Gastroesophageal sphincter (tissue), 4 donors: ENCODE results near the gene HOXB6. TPM values are rescaled to one million over a fixed set of nuclear protein-coding genes. Genes with fewer than 3 reads are reported as not detected.
A peak's percentile ranks its signal among the peaks of the same experiment; 100 is the strongest.

Experiments used
- ATAC-seq: fragments of 150-250 bp; one replicate; pipeline ENCODE4 v1.9.1; 2016; ENCODE audit warnings: mild to moderate bottlenecking, moderate library complexity
- H3K27ac ChIP-seq, 4 donors: fragments of 200-600 bp; sonication (generic) in 3 of 4; 1 replicate in 3 of 4; 2 replicates in 1 of 4; pipeline ENCODE4 v1.5.1; 2016 to 2019
- H3K27me3 ChIP-seq: fragments of 200-600 bp; sonication (generic); one replicate; pipeline ENCODE4 v1.5.1; 2019
- H3K36me3 ChIP-seq, 2 donors: fragments of 200-600 bp; sonication (generic); one replicate each; pipeline ENCODE4 v1.5.1; 2019; ENCODE audit warnings: control low read depth in 1 of 2
- H3K4me1 ChIP-seq, 3 donors: fragments of 200-600 bp; sonication (generic); 1 replicate in 2 of 3; 2 replicates in 1 of 3; pipeline ENCODE4 v1.5.1; 2016 to 2019; ENCODE audit warnings: control low read depth in 2 of 3
- H3K4me3 ChIP-seq, 2 donors: fragments of 200-600 bp; sonication (generic); one replicate each; pipeline ENCODE4 v1.5.1; 2019; ENCODE audit warnings: mild to moderate bottlenecking in 1 of 2, moderate library complexity in 1 of 2
- H3K9me3 ChIP-seq, 3 donors: fragments of 200-600 bp; sonication (generic); one replicate each; pipeline ENCODE4 v1.5.1; 2017 to 2019; ENCODE audit warnings: control low read depth in 2 of 3
- CTCF ChIP-seq, 4 experiments: fragments of 200-600 bp in 2 of 4; fragments of 450-650 bp in 2 of 4; sonication (generic) in 1 of 4; IDR thresholded peaks; one replicate each; pipeline ENCODE4 v1.5.1; 2017 to 2019; ENCODE audit warnings: antibody characterized with exemption in 4 of 4, mild to moderate bottlenecking in 2 of 4, moderate library complexity in 2 of 4
- EP300 ChIP-seq: sonication (generic); formaldehyde crosslinking; IDR thresholded peaks from one replicate; pipeline ENCODE4 v1.6.1; 2017; ENCODE audit warnings: antibody characterized with exemption, mild to moderate bottlenecking
- POLR2A ChIP-seq, 2 donors: fragments of 450-650 bp; IDR thresholded peaks; one replicate each; pipeline ENCODE4 v1.6.1; 2017; ENCODE audit warnings: antibody characterized with exemption in 2 of 2, mild to moderate bottlenecking in 2 of 2, moderate library complexity in 1 of 2
- POLR2AphosphoS5 ChIP-seq: sonication (generic); formaldehyde crosslinking; IDR thresholded peaks from one replicate; pipeline ENCODE4 v1.6.1; 2017; ENCODE audit warnings: antibody characterized with exemption
- WGBS, 2 donors: methylation state at CpG; one replicate each; pipeline ENCODE4 v1.1.5; 2018; ENCODE audit warnings: low coverage in 1 of 2; 5-methylcytosine and 5-hydroxymethylcytosine counted together
- total RNA-seq, 4 donors: library from RNA; depleted of rRNA; stranded (reverse); fragments of >200 nt; gene quantifications; one replicate each; pipeline ENCODE4 v1.1.0, GENCODE V29; 2016

The HOXB6 gene
- total RNA-seq, 4 donors from 2014 or later = 4.9 to 40.1 (median 5.1) TPM

GRCh38 chr17:48550502-48551213, 54.1 kb downstream of the HOXB6 start:
- Histone ChIP-seq H3K27ac (peak overlapping the region; percentile 90 to 98 (median 96)), H3K27me3 (no peaks in the 10 kb centered on the region), H3K4me1 (peaks cover 4 to 97% (median 31%) of the 10 kb centered on the region in 3 donors), H3K36me3 (peaks cover 0 to 25% of the 10 kb centered on the region in 2 donors), H3K4me3 (peak overlapping the region; percentile 7 to 60), H3K9me3 (no peaks in the 10 kb centered on the region)
- no peak for ATAC-seq
- peak in 1 of 4 experiments; percentile 47 for TF ChIP-seq CTCF (IDR thresholded peaks at IDR 0.05)
- no peak for TF ChIP-seq POLR2A (IDR thresholded peaks at IDR 0.05)
- WGBS, 2 donors = no CpG with 5 or more reads among the region's 70 CpGs

- peak overlapping the region in 1 of 2 donors; percentile 60 for H3K4me3 ChIP-seq
- H3K27me3 ChIP-seq = no peaks in the 10 kb centered on the region
- peaks cover 10 to 100% (median 38%) of the 10 kb centered on the region in 3 donors for H3K4me1 ChIP-seq
- TF ChIP-seq POLR2A (IDR thresholded peaks at IDR 0.05) (no peak), EP300 (no peak), CTCF (IDR thresholded peaks at IDR 0.05) (no peak), POLR2AphosphoS5 (no peak)
- peaks cover 0 to 25% of the 10 kb centered on the region in 2 donors for H3K36me3 ChIP-seq
- H3K9me3 ChIP-seq = no peaks in the 10 kb centered on the region
- WGBS, 2 donors = 55 to 90% methylated on average over 2 to 8 of the region's 18 CpGs
- ATAC-seq = no peak
- H3K27ac ChIP-seq = peak overlapping the region; percentile 90 to 98 (median 96)
Measured at GRCh38 chr17:48549914-48550501, 54.8 kb downstream of the HOXB6 start.

- ATAC-seq = no peak
- 32 to 35% methylated on average over 2 to 3 of the region's 3 CpGs for WGBS, 2 donors
- H3K36me3 ChIP-seq = peaks cover 0 to 25% of the 10 kb centered on the region in 2 donors
- H3K9me3 ChIP-seq = no peaks in the 10 kb centered on the region
- TF ChIP-seq POLR2AphosphoS5 (no peak), EP300 (no peak)
- H3K27ac ChIP-seq = peak overlapping the region; percentile 90 to 98 (median 96)
- peaks cover 11 to 98% (median 41%) of the 10 kb centered on the region in 3 donors for H3K4me1 ChIP-seq
- H3K4me3 ChIP-seq = no peak overlapping the region
- no peaks in the 10 kb centered on the region for H3K27me3 ChIP-seq
Measured at GRCh38 chr17:48549281-48549630, 55.5 kb downstream of the HOXB6 start.

GRCh38 chr17:48548523-48549280, 56.1 kb downstream of the HOXB6 start:
- no peaks in the 10 kb centered on the region for H3K9me3 ChIP-seq
- peak overlapping the region in 1 of 2 donors; percentile 38 for H3K4me3 ChIP-seq
- peak overlapping the region; percentile 90 to 98 (median 96) for H3K27ac ChIP-seq
- peaks cover 11 to 92% (median 41%) of the 10 kb centered on the region in 3 donors for H3K4me1 ChIP-seq
- no peak for TF ChIP-seq POLR2AphosphoS5
- no peak for TF ChIP-seq EP300
- no peak for TF ChIP-seq POLR2A (IDR thresholded peaks at IDR 0.05)
- TF ChIP-seq CTCF (IDR thresholded peaks at IDR 0.05) = peak in 2 of 4 experiments; percentile 15 to 21
- WGBS, 2 donors = 32 to 34% methylated on average over 4 to 6 of the region's 6 CpGs
- ATAC-seq = no peak
- H3K36me3 ChIP-seq = peaks cover 0 to 25% of the 10 kb centered on the region in 2 donors
- no peaks in the 10 kb centered on the region for H3K27me3 ChIP-seq

GRCh38 chr17:48547808-48548522, 56.8 kb downstream of the HOXB6 start:
- no peak for ATAC-seq
- Histone ChIP-seq H3K36me3 (peaks cover 0 to 30% of the 10 kb centered on the region in 2 donors), H3K4me1 (peaks cover 11 to 85% (median 41%) of the 10 kb centered on the region in 3 donors), H3K9me3 (no peaks in the 10 kb centered on the region), H3K27ac (peak overlapping the region; percentile 90 to 98 (median 96)), H3K27me3 (no peaks in the 10 kb centered on the region), H3K4me3 (peak overlapping the region; percentile 31 to 38)
- TF ChIP-seq CTCF (IDR thresholded peaks at IDR 0.05) (no peak), EP300 (no peak), POLR2AphosphoS5 (no peak), POLR2A (IDR thresholded peaks at IDR 0.05) (no peak)
- whole genome bisulfite sequencing, 2 donors = 20 to 34% methylated on average over 14 to 19 of the region's 24 CpGs
